Tibial artery (tissue), 4 donors: ENCODE results near the gene PDCD1.

Source experiments
- DNase-seq, 2 donors: peaks; one replicate each; pipeline ENCODE4 v3.0.0-alpha.2; 2019
- H3K27ac ChIP-seq, 2 donors: fragments of 200-600 bp; sonication (generic) in 1 of 2; 1 replicate in 1 of 2; 2 replicates in 1 of 2; pipeline ENCODE4 v1.5.1; 2018 to 2019; ENCODE audit warnings: mild to moderate bottlenecking in 1 of 2
- H3K27me3 ChIP-seq, 2 donors: fragments of 200-600 bp; sonication (generic) in 1 of 2; one replicate each; pipeline versions ENCODE4 v1.5.1 to v1.6.0; 2016 to 2019
- H3K36me3 ChIP-seq, 3 donors: fragments of 200-600 bp; sonication (generic) in 2 of 3; one replicate each; pipeline ENCODE4 v1.5.1; 2016 to 2019; ENCODE audit warnings: mild to moderate bottlenecking in 2 of 3
- H3K4me1 ChIP-seq, 4 donors: fragments of 200-600 bp; sonication (generic) in 2 of 4; 1 replicate in 3 of 4; 2 replicates in 1 of 4; pipeline ENCODE4 v1.5.1; 2016 to 2019
- H3K4me3 ChIP-seq, 2 donors: fragments of 200-600 bp; sonication (generic) in 1 of 2; 1 replicate in 1 of 2; 2 replicates in 1 of 2; pipeline ENCODE4 v1.5.1; 2018 to 2019; ENCODE audit warnings: mild to moderate bottlenecking in 2 of 2
- H3K9me3 ChIP-seq, 3 donors: fragments of 200-600 bp; sonication (generic) in 1 of 3; one replicate each; pipeline ENCODE4 v1.5.1; 2016 to 2019
- intact Hi-C: fragments of 100-400 bp; cut with DNase I; formaldehyde crosslinking; loops from one replicate; pipeline ENCODE4 v1.15.0; 2023; ENCODE audit warnings: low total_unique reads
- TF ChIP-seq, protein P1 (sequence below), 2 experiments: fragments of 200-600 bp in 1 of 2; fragments of 450-650 bp in 1 of 2; IDR thresholded peaks; one replicate each; pipeline ENCODE4 v1.5.1; 2017 to 2019; ENCODE audit warnings: antibody characterized with exemption in 2 of 2, mild to moderate bottlenecking in 1 of 2, moderate library complexity in 1 of 2

PDCD1 gene

DNA sequence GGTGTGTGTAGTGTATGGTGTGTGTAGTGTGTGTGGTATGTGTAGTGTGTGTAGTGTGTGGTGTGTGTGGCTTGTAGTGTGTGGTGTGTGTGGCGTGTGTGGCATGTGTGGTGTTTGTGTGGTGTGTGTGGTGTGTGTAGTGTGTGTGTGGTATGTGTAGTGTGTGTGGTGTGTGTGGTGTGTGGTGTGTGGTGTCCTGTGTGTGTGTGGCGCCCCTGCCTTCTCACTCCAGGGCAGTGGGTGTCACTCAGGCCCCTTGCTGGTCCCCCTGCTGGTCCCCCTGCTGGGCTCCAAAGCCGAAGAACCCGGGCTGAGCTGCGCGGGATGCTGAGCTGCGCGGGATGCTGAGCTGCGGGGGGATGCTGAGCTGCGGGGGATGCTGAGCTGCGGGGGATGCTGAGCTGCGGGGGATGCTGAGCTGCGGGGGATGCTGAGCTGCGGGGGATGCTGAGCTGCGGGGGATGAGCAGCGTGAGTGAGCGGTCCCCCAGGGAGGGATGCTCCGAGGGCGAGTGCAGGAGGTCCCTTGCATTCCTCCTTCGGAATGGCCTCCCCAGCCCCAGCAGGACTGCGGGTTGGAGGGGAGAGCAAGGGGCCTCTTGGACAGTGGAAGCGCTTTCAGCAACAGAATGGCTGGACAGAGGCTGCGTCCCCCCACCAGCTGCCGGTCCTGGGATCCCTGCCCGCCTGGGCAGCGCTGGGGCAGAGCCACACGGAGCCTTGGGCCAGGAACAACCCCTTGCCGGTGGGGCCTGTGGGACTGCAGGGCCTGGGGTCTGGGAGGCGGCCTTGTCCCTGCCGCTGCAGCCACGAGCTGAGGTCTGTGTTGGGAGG is 7.5 kb upstream of the PDCD1 start:
- TF ChIP-seq, protein P1, sequence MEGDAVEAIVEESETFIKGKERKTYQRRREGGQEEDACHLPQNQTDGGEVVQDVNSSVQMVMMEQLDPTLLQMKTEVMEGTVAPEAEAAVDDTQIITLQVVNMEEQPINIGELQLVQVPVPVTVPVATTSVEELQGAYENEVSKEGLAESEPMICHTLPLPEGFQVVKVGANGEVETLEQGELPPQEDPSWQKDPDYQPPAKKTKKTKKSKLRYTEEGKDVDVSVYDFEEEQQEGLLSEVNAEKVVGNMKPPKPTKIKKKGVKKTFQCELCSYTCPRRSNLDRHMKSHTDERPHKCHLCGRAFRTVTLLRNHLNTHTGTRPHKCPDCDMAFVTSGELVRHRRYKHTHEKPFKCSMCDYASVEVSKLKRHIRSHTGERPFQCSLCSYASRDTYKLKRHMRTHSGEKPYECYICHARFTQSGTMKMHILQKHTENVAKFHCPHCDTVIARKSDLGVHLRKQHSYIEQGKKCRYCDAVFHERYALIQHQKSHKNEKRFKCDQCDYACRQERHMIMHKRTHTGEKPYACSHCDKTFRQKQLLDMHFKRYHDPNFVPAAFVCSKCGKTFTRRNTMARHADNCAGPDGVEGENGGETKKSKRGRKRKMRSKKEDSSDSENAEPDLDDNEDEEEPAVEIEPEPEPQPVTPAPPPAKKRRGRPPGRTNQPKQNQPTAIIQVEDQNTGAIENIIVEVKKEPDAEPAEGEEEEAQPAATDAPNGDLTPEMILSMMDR (IDR thresholded peaks at IDR 0.05), result no peak
- H3K36me3 ChIP-seq, result no peaks in the 10 kb centered on the region
- peaks cover 0 to 96% of the 10 kb centered on the region in 2 donors for H3K27me3 ChIP-seq
- intact Hi-C loops, result no loop called here
- H3K4me3 ChIP-seq, result no peak overlapping the region
- DNase-seq, result no peak
- H3K9me3 ChIP-seq, result no peaks in the 10 kb centered on the region
- peaks cover 0 to 8% (median 2%) of the 10 kb centered on the region in 4 donors for H3K4me1 ChIP-seq
- H3K27ac ChIP-seq, result no peak overlapping the region

GRCh38 chr2:241865416-241865956 is 6.8 kb upstream of the PDCD1 start:
- no peak overlapping the region for H3K27ac ChIP-seq
- DNase-seq, result no peak
- no peak overlapping the region for H3K4me3 ChIP-seq
- no peaks in the 10 kb centered on the region for H3K9me3 ChIP-seq
- intact Hi-C loops, result no loop called here
- TF ChIP-seq, protein P1 (IDR thresholded peaks at IDR 0.05), result no peak
- H3K36me3 ChIP-seq, result no peaks in the 10 kb centered on the region
- peaks cover 0 to 8% (median 2%) of the 10 kb centered on the region in 4 donors for H3K4me1 ChIP-seq
- peaks cover 0 to 94% of the 10 kb centered on the region in 2 donors for H3K27me3 ChIP-seq

- Histone ChIP-seq H3K4me3 (no peak overlapping the region), H3K4me1 (peaks cover 0 to 11% (median 5%) of the 10 kb centered on the region in 4 donors), H3K27me3 (peaks cover 0 to 94% of the 10 kb centered on the region in 2 donors), H3K36me3 (no peaks in the 10 kb centered on the region), H3K9me3 (no peaks in the 10 kb centered on the region), H3K27ac (no peak overlapping the region)
- DNase-seq, result no peak
- TF ChIP-seq, protein P1 (IDR thresholded peaks at IDR 0.05), result no peak
- intact Hi-C loops, result no loop called here
These were observed 6.1 kb upstream of the PDCD1 start for GRCh38 chr2:241864850-241865213.

GRCh38 chr2:241864168-241864849 is 5.6 kb upstream of the PDCD1 start:
- TF ChIP-seq, protein P1 (IDR thresholded peaks at IDR 0.05), result no peak
- H3K27me3 ChIP-seq, result peaks cover 0 to 91% of the 10 kb centered on the region in 2 donors
- no peaks in the 10 kb centered on the region for H3K36me3 ChIP-seq
- H3K27ac ChIP-seq, result no peak overlapping the region
- H3K4me3 ChIP-seq, result no peak overlapping the region
- intact Hi-C loops, result no loop called here
- H3K9me3 ChIP-seq, result no peaks in the 10 kb centered on the region
- DNase-seq, result no peak
- peaks cover 0 to 17% (median 8%) of the 10 kb centered on the region in 4 donors for H3K4me1 ChIP-seq

- TF ChIP-seq, protein P1 (IDR thresholded peaks at IDR 0.05), result no peak
- Histone ChIP-seq H3K27me3 (peaks cover 0 to 93% of the 10 kb centered on the region in 2 donors), H3K4me1 (peaks cover 0 to 22% (median 13%) of the 10 kb centered on the region in 4 donors), H3K36me3 (no peaks in the 10 kb centered on the region), H3K4me3 (no peak overlapping the region), H3K9me3 (no peaks in the 10 kb centered on the region), H3K27ac (no peak overlapping the region)
- intact Hi-C loops, result no loop called here
- no peak for DNase-seq
These were observed 4.9 kb upstream of the PDCD1 start for GRCh38 chr2:241863536-241863954.
